ENCODE results near the gene PTGS2.
A peak's percentile ranks its signal among the peaks of the same experiment; 100 is the strongest.

PTGS2 gene

GRCh38 chr1:186636786-186637185 lies 43.4 kb downstream of the PTGS2 start:
- Histone ChIP-seq H3K9me3 (ENCODE audit: control insufficient read depth, low read length) (no peaks in the 10 kb centered on the region), H3K4me3 (ENCODE audit: low read length) (no peak overlapping the region), H3K4me1 (ENCODE audit: control insufficient read depth, insufficient read depth, low read length) (no peaks in the 10 kb centered on the region), H3K27me3 (replicated peaks; ENCODE audit: control insufficient read depth, insufficient read depth, low read length) (no peaks in the 10 kb centered on the region), H3K36me3 (ENCODE audit: control insufficient read depth, insufficient read depth, low read length, severe bottlenecking) (no peaks in the 10 kb centered on the region), H3K9ac (ENCODE audit: low read length) (no peak overlapping the region)
- DNase-seq (ENCODE audit: low read depth), result no peak

GRCh38 chr1:186634511-186634910 lies 45.7 kb downstream of the PTGS2 start:
- no peaks in the 10 kb centered on the region for H3K9me3 ChIP-seq (ENCODE audit: control insufficient read depth, low read length)
- H3K27me3 ChIP-seq (replicated peaks; ENCODE audit: control insufficient read depth, insufficient read depth, low read length), result no peaks in the 10 kb centered on the region
- no peak overlapping the region for H3K4me3 ChIP-seq (ENCODE audit: low read length)
- no peaks in the 10 kb centered on the region for H3K36me3 ChIP-seq (ENCODE audit: control insufficient read depth, insufficient read depth, low read length, severe bottlenecking)
- no peak for DNase-seq (ENCODE audit: low read depth)
- no peaks in the 10 kb centered on the region for H3K4me1 ChIP-seq (ENCODE audit: control insufficient read depth, insufficient read depth, low read length)
- H3K9ac ChIP-seq (ENCODE audit: low read length), result no peak overlapping the region

- no peaks in the 10 kb centered on the region for H3K36me3 ChIP-seq (ENCODE audit: control insufficient read depth, insufficient read depth, low read length, severe bottlenecking)
- no peaks in the 10 kb centered on the region for H3K9me3 ChIP-seq (ENCODE audit: control insufficient read depth, low read length)
- H3K9ac ChIP-seq (ENCODE audit: low read length), result no peak overlapping the region
- no peaks in the 10 kb centered on the region for H3K27me3 ChIP-seq (replicated peaks; ENCODE audit: control insufficient read depth, insufficient read depth, low read length)
- no peak overlapping the region for H3K4me3 ChIP-seq (ENCODE audit: low read length)
- DNase-seq (ENCODE audit: low read depth), result no peak
- no peaks in the 10 kb centered on the region for H3K4me1 ChIP-seq (ENCODE audit: control insufficient read depth, insufficient read depth, low read length)
Observed at GRCh38 chr1:186633116-186633515, 47.1 kb downstream of the PTGS2 start.

GRCh38 chr1:186629341-186629740 lies 50.9 kb downstream of the PTGS2 start:
- DNase-seq (ENCODE audit: low read depth), result no peak
- H3K9me3 ChIP-seq (ENCODE audit: control insufficient read depth, low read length), result no peaks in the 10 kb centered on the region

GRCh38 chr1:186628910-186629309 lies 51.3 kb downstream of the PTGS2 start:
- no peaks in the 10 kb centered on the region for H3K36me3 ChIP-seq (ENCODE audit: control insufficient read depth, insufficient read depth, low read length, severe bottlenecking)
- H3K27me3 ChIP-seq (replicated peaks; ENCODE audit: control insufficient read depth, insufficient read depth, low read length), result no peaks in the 10 kb centered on the region
- DNase-seq (ENCODE audit: low read depth), result no peak
- H3K4me1 ChIP-seq (ENCODE audit: control insufficient read depth, insufficient read depth, low read length), result no peaks in the 10 kb centered on the region
- H3K9ac ChIP-seq (ENCODE audit: low read length), result no peak overlapping the region
- no peak overlapping the region for H3K4me3 ChIP-seq (ENCODE audit: low read length)
- H3K9me3 ChIP-seq (ENCODE audit: control insufficient read depth, low read length), result no peaks in the 10 kb centered on the region

More at GRCh38 chr1:186629341-186629740, 50.9 kb downstream of the PTGS2 start:
- no peaks in the 10 kb centered on the region for H3K4me1 ChIP-seq (ENCODE audit: control insufficient read depth, insufficient read depth, low read length)
- H3K36me3 ChIP-seq (ENCODE audit: control insufficient read depth, insufficient read depth, low read length, severe bottlenecking), result no peaks in the 10 kb centered on the region
- H3K9ac ChIP-seq (ENCODE audit: low read length), result no peak overlapping the region
- H3K27me3 ChIP-seq (replicated peaks; ENCODE audit: control insufficient read depth, insufficient read depth, low read length), result no peaks in the 10 kb centered on the region
- H3K4me3 ChIP-seq (ENCODE audit: low read length), result no peak overlapping the region

GRCh38 chr1:186627019-186627418 lies 53.2 kb downstream of the PTGS2 start:
- peak; percentile 15 for DNase-seq (ENCODE audit: low read depth)
- H3K9me3 ChIP-seq (ENCODE audit: control insufficient read depth, low read length), result no peaks in the 10 kb centered on the region
- no peaks in the 10 kb centered on the region for H3K4me1 ChIP-seq (ENCODE audit: control insufficient read depth, insufficient read depth, low read length)
- no peaks in the 10 kb centered on the region for H3K36me3 ChIP-seq (ENCODE audit: control insufficient read depth, insufficient read depth, low read length, severe bottlenecking)
- H3K9ac ChIP-seq (ENCODE audit: low read length), result no peak overlapping the region
- H3K4me3 ChIP-seq (ENCODE audit: low read length), result no peak overlapping the region
- no peaks in the 10 kb centered on the region for H3K27me3 ChIP-seq (replicated peaks; ENCODE audit: control insufficient read depth, insufficient read depth, low read length)

- DNase-seq (ENCODE audit: low read depth), result no peak
- Histone ChIP-seq H3K9me3 (ENCODE audit: control insufficient read depth, low read length) (no peaks in the 10 kb centered on the region), H3K27me3 (replicated peaks; ENCODE audit: control insufficient read depth, insufficient read depth, low read length) (no peaks in the 10 kb centered on the region), H3K4me3 (ENCODE audit: low read length) (no peak overlapping the region), H3K9ac (ENCODE audit: low read length) (no peak overlapping the region), H3K36me3 (ENCODE audit: control insufficient read depth, insufficient read depth, low read length, severe bottlenecking) (no peaks in the 10 kb centered on the region), H3K4me1 (ENCODE audit: control insufficient read depth, insufficient read depth, low read length) (no peaks in the 10 kb centered on the region)
Observed at GRCh38 chr1:186626356-186626932, 53.8 kb downstream of the PTGS2 start.

- Histone ChIP-seq H3K27me3 (replicated peaks; ENCODE audit: control insufficient read depth, insufficient read depth, low read length) (no peaks in the 10 kb centered on the region), H3K9ac (ENCODE audit: low read length) (no peak overlapping the region), H3K4me3 (ENCODE audit: low read length) (no peak overlapping the region), H3K36me3 (ENCODE audit: control insufficient read depth, insufficient read depth, low read length, severe bottlenecking) (no peaks in the 10 kb centered on the region), H3K4me1 (ENCODE audit: control insufficient read depth, insufficient read depth, low read length) (peaks cover 18% of the 10 kb centered on the region), H3K9me3 (ENCODE audit: control insufficient read depth, low read length) (no peaks in the 10 kb centered on the region)
- DNase-seq (ENCODE audit: low read depth), result no peak
Observed at GRCh38 chr1:186623551-186623950, 56.7 kb downstream of the PTGS2 start.

All from adipocyte (in vitro differentiated cells).